PC-9 (cell line): Measurements from ENCODE around the gene SF1.

ENCODE experiments used
- EZH2 ChIP-seq: fragments of 200-600 bp; sonication (generic); IDR thresholded peaks from 2 replicates; pipeline ENCODE4 v1.8.0; 2017; ENCODE audit warnings: antibody characterized with exemption, low read depth
- TF ChIP-seq, protein P1 (sequence below): fragments of 200-600 bp; sonication (generic); conservative IDR thresholded peaks from 2 replicates; pipeline ENCODE4 v1.6.1; 2017; ENCODE audit warnings: mixed run types, antibody characterized with exemption, mild to moderate bottlenecking, moderate library complexity

DNA sequence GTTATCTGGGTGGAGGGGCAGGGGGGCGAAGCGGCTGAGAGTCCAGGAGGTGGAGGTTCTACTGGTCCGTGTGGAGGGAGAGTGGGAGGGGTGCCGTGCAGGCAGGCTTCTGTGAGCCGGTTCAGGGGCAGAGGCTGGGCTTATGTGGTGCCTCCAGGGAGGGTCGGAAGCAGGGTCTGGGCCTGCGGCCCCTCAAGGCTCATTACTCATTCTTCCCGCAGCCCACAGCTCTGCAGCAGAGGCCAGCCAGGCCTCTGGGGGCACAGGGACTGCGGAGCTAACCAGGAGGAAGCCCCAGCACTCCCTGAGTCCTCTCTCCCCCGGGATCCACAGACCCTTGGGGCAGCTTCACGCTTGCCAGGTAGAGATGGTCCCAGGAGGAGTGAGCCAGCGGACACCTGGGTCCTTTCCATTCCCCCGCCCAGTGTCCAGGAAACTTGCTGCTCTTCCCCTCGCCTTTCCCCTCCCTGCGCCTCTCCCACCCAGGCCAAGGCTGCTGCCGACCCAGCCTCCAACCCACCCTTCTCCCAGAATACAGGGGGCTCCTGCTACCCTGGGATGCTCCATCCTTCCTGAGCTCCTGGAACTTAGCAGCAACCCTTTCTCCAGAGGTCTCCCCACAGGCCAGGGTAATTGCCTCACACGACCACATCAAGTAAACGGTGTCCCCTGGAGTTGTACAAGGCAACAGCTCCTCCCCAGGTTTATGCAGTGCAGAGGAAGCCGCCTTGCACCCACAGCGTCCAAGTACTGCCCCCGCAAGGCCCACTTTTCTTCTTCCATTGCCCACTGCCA is 61.7 kb downstream of the SF1 start:
- TF ChIP-seq, protein P1, sequence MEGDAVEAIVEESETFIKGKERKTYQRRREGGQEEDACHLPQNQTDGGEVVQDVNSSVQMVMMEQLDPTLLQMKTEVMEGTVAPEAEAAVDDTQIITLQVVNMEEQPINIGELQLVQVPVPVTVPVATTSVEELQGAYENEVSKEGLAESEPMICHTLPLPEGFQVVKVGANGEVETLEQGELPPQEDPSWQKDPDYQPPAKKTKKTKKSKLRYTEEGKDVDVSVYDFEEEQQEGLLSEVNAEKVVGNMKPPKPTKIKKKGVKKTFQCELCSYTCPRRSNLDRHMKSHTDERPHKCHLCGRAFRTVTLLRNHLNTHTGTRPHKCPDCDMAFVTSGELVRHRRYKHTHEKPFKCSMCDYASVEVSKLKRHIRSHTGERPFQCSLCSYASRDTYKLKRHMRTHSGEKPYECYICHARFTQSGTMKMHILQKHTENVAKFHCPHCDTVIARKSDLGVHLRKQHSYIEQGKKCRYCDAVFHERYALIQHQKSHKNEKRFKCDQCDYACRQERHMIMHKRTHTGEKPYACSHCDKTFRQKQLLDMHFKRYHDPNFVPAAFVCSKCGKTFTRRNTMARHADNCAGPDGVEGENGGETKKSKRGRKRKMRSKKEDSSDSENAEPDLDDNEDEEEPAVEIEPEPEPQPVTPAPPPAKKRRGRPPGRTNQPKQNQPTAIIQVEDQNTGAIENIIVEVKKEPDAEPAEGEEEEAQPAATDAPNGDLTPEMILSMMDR, result no peak
- TF ChIP-seq EZH2, result no peak
